Kidney tubule cell (primary cell): ENCODE measurements around the gene PCCA.
A peak's percentile ranks its signal among the peaks of the same experiment; 100 is the strongest.
"Not testable (repeated sequence)": the region's sequence is repeated elsewhere in the genome, so short reads cannot be mapped to it uniquely, and the experiment has no call there.

Experiments used
- DNase-seq: peaks from one replicate; pipeline ENCODE4 v3.0.0-alpha.2; 2018; ENCODE audit warnings: low spot score

Gene PCCA

GRCh38 chr13:100245104-100245503, 156.2 kb downstream of the PCCA start:
- DNase-seq, result no peak

- no peak for DNase-seq
Observed at GRCh38 chr13:100247937-100248336, 159.0 kb downstream of the PCCA start.

GRCh38 chr13:100254002-100254401, 165.1 kb downstream of the PCCA start:
- no peak for DNase-seq

- DNase-seq, result no peak
Observed at GRCh38 chr13:100262404-100262803, 173.5 kb downstream of the PCCA start.

DNA sequence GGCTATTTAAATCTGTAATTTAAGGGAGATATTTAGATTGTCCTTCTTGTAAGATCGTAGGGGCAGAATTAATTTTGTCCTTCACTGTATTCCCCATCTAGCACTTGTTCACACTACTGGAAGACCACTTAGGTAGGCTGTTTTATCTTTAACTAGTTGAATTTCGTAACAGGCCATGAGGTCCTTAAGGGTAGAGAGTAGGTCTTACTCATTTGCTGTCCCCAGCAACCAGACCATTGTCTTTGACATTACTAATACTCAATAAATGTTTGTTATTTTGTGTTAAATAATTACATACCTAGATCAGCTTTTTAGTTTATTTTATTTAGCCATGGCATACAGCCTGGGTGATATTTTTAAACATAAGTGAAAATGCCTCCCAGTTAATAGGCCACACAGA, 177.1 kb downstream of the PCCA start:
- DNase-seq, result peak; percentile 6

DNA sequence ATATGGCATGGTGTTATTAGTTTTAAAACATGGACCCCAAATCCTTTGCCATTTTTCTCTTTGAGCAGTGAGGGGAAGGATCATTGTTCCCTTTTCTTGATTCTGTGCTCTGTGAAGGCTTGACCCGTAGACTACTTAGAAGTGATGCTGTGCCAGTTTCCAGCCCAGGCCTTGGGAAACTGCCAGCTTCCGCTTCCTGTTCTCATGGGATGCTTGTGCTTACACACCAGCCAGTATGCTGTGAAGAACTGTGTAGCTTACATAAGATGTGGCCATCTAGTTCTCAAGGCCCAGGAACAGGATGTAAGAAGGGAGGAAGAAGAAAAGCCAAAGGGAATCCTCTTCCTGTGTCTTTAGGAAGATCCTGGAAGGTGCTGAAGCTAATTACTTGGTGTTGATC, 180.9 kb downstream of the PCCA start:
- peak; percentile 39 for DNase-seq

DNA sequence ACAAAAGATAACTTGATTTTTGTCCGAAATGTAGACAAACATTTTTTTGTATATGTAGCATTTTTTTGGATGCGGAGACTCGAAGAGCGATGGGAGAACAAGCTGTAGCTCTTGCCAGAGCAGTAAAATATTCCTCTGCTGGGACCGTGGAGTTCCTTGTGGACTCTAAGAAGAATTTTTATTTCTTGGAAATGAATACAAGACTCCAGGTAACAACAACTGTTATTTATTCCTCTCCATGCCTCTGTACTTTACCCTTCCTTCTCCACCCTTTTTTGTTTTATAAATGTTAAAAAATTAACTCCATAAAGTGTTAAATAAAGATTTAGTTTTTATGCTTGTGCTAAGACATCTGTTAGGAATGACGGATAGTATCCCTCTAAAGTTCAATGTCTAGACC, 184.2 kb downstream of the PCCA start:
- no peak for DNase-seq

GRCh38 chr13:100273552-100273951, 184.7 kb downstream of the PCCA start:
- DNase-seq, result no peak

DNA sequence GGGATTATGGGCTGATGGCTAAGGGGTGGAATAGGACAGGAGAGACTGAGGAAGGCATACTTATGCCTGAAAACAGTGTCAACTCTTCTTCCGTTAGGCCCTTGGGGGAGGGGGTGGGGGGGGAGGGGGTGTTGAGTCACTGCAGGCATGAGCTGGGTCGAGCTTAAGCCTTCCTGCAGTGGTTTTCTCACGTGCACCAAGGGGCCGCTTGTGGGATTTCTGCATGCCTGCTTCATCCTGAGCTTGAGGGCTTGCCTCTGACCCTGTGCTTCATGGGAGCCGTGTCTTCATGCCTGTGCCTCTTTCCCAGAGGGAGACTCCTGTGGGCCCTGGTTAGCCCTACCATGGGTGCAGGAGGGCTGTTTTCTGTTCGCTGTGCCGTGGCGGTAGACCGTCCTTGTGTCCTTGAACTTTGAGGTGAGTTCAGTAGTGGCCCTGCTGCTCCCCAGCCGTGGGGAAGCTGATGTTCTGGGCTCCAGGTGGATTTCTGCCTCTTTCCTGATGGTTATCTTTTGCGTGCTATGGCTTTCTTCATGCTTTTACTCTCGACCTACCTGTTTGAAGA, 186.1 kb downstream of the PCCA start:
- peak; percentile 57 for DNase-seq

GRCh38 chr13:100275746-100276145, 186.9 kb downstream of the PCCA start:
- no peak for DNase-seq

DNA sequence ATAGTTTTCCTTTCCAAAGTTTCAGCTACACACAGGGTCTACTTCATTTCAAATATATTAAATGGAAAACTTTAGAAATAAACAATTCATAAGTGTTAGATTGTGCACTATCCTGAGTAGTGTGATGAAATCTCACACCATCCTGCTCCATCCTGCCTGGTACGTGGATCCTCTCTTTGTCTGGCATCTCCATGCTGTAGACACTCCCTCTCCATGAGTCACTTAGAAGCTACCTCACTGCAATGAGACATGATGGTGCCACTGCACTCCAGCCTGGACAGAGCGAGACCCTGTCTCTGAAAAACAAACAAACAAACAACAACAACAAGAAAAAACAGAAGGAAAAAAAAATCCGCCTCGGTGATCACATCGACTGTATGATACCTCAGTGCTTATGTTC, 191.8 kb downstream of the PCCA start:
- DNase-seq, result peak; percentile 8

GRCh38 chr13:100282306-100282705, 193.4 kb downstream of the PCCA start:
- not testable (repeated sequence) for DNase-seq

GRCh38 chr13:100290165-100290801, 201.4 kb downstream of the PCCA start:
- no peak for DNase-seq

- DNase-seq, result no peak
Observed at GRCh38 chr13:100291624-100292023, 202.7 kb downstream of the PCCA start.

DNA sequence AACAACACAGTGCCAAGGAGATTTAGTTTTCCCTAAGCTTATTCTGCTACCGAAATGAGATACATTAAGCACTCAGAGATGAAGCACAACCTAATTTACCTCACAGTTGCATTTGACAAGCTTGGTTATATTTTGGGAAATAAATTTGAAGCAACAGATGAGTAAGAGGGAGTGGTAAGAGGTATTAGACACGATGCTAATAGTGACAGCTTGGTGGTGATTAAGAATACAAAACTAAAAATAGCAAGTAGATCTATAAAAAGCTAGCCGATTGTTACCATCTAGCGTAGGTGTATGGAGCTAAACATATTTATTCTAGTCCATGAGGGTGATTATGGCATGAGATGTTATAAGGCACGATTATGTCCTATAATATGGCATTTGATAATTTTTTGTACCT, 208.5 kb downstream of the PCCA start:
- no peak for DNase-seq

GRCh38 chr13:100298116-100298681, 209.3 kb downstream of the PCCA start:
- no peak for DNase-seq

DNA sequence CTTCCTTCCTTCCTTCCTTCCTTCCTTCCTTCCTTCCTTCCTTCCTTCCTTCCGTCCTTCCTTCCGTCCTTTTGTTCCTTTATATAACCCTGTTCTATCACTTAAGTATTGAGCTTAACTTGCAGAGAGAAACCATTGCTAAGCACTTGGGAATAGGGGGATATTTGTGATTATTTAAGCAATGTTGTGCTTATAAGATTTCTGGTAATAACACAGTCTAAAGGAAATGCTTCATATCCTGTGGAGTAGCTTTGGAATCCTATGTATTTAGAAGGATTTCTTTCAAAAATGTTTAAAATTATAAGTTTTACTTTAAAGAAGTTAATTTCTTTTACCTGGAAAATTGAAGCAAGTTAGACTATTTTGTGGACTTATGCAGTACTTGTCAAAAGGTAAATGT, 209.8 kb downstream of the PCCA start:
- DNase-seq, result no peak

DNA sequence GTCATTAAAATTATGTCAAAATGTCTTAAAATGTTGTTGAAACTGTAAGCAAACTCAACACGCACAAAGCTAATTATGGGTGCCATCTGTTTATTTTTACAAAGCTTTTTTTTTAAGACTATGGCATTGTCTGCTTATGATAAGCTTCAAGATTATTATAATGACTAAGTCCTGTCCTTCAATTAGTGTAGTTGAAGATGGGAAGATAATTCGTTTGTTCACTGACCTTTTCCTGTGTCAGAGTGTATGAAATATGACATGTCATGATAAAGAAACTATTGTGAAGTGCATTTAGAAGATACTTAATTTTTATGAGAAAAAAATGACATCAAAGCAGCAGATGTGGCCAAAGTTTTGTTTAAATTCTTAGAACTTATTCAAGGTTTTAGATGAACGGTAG, 211.3 kb downstream of the PCCA start:
- no peak for DNase-seq

GRCh38 chr13:100300708-100301107, 211.8 kb downstream of the PCCA start:
- DNase-seq, result no peak

- peak; percentile 29 for DNase-seq
Observed at GRCh38 chr13:100301418-100301817, 212.5 kb downstream of the PCCA start.

DNA sequence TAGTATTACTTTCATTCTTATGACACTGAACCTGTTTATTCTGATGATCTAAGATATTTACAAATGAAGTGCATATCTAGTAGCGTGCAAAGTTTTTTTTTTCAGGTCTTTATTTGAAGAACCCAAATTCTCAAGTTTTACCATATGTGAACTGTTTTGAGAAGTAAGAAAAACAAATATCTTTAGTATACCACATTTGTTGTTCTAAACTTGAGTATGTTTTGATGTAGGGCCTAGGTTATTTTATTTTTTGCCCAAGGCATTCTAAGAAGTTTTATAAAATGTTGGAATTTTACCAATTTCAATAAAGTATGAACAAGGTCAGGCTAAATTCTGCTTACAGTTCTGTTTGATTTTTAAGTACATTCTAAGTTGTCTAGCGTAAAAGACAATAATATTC, 213.5 kb downstream of the PCCA start:
- no peak for DNase-seq

GRCh38 chr13:100304229-100304628, 215.3 kb downstream of the PCCA start:
- no peak for DNase-seq

- no peak for DNase-seq
Observed at GRCh38 chr13:100305398-100305797, 216.5 kb downstream of the PCCA start.

DNA sequence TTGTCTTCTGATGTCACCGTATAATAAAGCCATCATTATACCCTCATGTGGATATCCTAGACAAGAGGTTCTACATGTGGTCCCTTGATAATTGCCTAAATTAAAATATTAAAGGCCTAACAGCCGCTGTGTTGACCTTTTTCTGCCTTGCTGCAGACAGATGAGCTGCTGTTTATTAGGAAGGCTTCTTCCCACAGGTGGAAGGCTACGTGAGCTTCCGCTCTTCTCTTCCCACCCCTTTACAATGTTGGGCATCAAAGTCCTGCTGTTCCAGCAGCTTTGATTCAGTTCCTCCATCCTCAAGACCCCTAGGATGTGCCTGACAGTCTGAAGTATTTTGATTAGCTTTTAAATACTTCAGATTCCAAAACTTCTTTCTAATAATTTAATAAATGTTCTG, 217.1 kb downstream of the PCCA start:
- DNase-seq, result no peak
